Urothelium cell line (cell line): Measurements from ENCODE around the gene RXFP2.

Experiments used
- DNase-seq: peaks from one replicate; pipeline ENCODE4 v3.0.0; 2011; ENCODE audit warnings: low spot score, mixed read lengths
- FAIRE-seq: peaks from 2 replicates; lab custom pipeline; 2011; peaks lifted over from hg19 to GRCh38; lab: Jason Lieb, UNC

The RXFP2 gene

DNA sequence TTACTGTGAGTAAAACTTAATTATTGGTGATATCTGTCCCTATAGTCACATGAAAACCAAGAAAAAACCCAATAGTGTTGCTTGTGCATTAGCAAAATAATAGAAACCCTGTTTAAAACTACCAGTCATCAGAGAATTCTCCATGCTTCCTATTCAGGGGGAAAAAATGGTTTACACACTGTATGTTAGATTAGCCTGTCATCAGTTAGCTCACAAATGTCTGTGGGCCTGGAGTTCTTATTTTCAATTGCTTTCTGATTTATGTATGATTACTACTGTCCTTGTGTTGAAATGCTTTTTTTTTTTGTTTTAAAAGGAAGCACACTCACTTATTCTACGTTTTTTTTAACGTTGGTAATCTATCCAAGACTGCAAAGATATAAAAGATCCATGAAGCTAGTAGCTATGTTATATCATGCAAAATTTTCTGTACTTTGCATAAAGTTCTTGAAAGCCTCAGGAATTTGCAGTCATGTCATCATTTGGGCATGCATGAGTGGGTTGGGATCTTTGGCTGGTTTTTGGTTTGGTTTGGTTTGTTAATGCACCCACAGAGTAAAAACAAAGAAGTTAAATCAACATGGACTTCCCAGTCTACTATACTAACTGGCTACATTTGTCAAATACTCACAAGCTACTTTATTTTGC, 25.9 kb downstream of the RXFP2 start:
- FAIRE-seq (no peak), DNase-seq (no peak)

GRCh38 chr13:31767175-31767900, 28.0 kb downstream of the RXFP2 start:
- no peak for FAIRE-seq
- DNase-seq = peak; percentile 40

DNA sequence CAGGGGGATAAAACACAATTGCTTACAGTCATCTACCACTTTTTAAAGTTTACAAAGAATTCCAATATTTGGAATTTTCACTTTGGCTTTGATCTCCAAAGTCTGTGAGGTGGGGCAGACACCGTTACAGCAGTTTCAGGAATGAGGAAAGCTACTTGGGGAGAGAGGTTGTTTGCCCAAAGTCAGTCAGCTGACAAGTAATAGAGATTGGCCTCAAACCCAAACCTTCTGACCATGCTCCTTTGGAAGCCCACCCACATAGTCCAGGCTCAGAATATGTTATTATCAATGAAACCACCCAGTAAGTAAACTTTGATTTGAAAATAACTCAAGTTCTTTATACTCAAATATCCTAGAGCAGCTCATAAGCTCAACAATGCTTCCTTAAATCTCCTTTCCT, 29.0 kb downstream of the RXFP2 start:
- FAIRE-seq = no peak
- DNase-seq = no peak

GRCh38 chr13:31769575-31769974, 30.2 kb downstream of the RXFP2 start:
- FAIRE-seq (no peak), DNase-seq (no peak)

GRCh38 chr13:31772231-31772630, 32.9 kb downstream of the RXFP2 start:
- DNase-seq = no peak
- FAIRE-seq = no peak

GRCh38 chr13:31773538-31773937, 34.2 kb downstream of the RXFP2 start:
- FAIRE-seq = no peak
- no peak for DNase-seq

DNA sequence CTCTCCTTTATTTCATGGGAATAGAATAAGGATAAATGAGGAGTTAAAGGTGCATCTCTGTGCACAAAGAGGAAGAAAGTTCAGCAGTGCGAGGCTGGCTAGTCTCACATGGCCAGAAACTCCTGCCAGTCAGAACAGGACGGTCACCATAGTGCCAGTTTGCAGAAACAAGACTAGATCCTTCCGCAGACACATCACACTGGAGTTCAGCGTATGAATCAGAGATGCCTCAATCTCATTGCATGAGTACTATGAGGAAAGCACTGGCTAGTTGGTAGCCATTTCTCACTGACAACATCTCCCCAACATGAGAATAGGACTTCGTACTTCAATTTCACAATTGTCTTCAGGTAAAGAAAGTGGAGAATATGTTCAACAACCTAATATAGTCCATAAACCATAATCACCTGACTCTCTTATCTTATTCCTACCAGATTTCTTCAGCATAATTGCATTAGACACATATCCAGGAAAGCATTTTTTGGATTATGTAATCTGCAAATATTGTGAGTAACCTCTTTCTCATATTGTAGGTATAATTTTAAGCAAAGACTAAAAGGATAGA, 34.9 kb downstream of the RXFP2 start:
- FAIRE-seq (no peak), DNase-seq (no peak)

GRCh38 chr13:31775148-31775547, 35.8 kb downstream of the RXFP2 start:
- DNase-seq (no peak), FAIRE-seq (no peak)

DNA sequence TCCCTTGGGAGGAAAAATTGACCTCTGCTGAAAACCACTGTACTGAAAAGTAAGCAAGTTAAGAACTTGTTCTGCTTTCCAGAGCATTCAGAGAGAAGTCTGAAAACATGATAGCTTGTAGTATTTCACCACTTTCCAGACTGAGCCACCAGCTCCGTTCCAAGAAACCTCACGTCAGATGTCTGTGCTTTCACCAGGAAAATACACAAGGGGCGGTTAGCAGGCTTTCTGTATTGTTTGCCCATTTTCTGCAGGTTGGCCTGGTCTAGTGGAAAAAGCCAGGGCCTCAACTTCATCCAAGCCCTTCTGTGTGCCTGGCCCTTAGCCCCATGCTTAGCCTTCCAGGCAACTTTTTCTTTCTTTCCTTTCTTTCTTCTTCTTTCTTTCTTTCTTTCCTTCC, 36.4 kb downstream of the RXFP2 start:
- DNase-seq (no peak), FAIRE-seq (no peak)

DNA sequence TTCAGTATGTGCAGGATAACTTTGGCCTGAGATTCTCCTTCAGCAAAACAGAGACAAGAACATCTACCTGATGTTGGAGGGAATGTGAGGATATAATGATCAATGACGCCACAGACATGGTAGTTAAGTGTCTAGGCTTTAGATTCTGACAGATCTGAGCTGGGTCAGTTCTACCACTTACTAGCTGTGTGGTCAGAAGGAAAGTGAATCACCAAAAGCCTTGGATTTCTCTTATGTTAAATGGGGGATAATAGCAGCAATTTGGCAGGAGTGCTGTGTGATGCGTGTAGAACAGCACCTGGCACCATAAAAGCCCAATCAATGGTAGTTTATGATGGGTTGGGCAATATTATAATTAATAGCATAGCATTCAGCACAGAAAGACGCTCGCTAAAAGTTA, 41.7 kb downstream of the RXFP2 start:
- no peak for DNase-seq
- FAIRE-seq = no peak

DNA sequence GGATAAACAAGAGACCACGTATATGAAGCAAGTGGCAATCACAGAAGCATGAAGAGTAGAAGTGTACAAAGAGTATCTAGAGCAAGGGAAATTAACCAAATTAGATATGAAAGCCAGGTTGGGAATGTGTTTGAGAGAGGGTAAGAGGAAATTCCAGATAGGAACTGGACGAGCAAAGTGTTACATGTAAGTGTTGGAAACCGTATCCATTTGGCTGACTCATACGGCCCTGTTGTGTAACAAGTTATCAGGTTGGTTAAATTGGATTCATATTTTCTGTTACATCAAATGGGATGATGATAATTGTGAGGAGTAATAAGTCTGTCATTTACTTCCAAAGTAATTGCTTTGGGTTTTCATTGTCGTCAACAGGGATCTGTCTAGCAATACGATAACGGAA, 46.7 kb downstream of the RXFP2 start:
- DNase-seq (no peak), FAIRE-seq (no peak)

GRCh38 chr13:31790992-31791391, 51.7 kb downstream of the RXFP2 start:
- FAIRE-seq = no peak
- no peak for DNase-seq

- DNase-seq (no peak), FAIRE-seq (no peak)
Measured at GRCh38 chr13:31793246-31793645, 53.9 kb downstream of the RXFP2 start.

GRCh38 chr13:31794452-31794851, 55.1 kb downstream of the RXFP2 start:
- no peak for DNase-seq
- FAIRE-seq = no peak

DNA sequence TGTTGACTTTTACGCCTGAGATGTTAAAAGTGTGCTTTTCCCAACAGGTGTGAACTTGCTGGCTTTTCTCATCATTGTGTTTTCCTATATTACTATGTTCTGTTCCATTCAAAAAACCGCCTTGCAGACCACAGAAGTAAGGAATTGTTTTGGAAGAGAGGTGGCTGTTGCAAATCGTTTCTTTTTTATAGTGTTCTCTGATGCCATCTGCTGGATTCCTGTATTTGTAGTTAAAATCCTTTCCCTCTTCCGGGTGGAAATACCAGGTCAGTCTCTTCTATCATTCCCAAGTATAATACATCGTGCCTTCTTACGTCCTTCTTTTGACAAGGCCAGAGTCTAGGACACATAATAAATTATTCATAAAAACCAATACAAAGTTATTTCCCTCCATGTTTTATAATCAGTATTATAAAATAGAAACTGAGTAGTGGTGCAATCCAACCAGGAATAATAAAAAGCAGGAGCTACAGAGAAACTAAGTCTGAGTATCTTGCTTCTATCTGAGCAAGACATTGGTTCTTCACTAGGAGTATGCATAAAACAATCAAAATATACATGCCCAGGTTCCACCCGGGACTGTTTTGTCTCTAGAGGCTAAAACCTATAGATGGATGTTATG, 57.9 kb downstream of the RXFP2 start:
- FAIRE-seq = no peak

DNA sequence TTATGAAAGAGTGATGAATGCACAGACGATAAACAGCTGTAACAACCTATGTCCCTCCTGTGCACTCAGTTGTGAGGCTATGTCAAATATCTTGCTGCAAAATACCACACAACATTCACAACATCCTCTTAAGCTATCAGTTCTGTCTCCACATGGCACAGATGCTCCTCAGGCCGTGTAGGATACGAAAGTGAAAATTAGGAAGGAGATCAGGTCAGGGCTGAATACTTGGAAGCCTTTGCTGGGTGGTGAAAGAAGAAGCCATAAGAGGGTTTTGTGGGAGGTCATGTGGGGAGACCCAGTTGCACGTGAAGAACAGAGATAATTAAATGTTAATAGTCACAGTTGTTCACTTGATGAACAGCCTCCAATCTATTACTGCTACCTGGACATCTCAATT, 58.9 kb downstream of the RXFP2 start:
- DNase-seq (no peak), FAIRE-seq (no peak)

More for the DNA sequence above, 57.9 kb downstream of the RXFP2 start:
- DNase-seq = peak; percentile 26

DNA sequence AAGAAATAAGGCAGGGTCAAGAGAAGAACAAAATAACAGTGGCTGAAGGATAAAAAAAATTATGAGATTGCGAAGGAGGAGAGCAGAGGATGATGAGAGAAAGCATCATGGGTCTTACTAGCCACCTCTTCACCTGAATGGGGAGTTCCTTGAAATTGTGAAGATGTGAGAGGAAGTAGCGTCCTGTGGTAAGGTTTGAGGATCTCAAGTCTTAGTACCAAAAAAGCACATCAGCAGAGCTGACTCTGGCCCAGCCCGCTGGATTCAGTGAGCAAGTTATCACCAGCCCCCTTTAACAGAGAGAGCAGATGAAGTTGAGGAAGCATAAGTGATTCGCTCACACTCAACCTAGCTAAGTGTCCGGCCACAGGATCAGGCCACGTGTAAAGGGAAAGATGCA, 61.8 kb downstream of the RXFP2 start:
- FAIRE-seq (no peak), DNase-seq (no peak)

DNA sequence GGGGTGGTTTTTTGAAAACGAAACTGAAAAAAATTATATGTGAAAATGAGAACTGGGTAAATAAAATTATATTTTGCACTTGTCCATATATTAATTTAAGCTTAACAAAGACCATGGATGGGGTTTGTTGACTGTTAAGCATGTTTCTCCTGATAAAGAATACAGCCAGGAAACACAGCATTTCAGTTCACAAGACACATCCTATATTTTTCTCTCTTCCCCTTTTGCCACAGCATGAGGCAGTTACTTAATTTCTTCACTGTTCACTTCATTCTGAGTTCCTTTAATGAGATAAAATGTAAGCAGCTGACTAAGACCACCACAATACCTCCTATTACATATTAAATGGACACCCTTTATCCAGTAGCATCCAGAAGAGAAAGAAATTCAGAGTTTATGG, 64.0 kb downstream of the RXFP2 start:
- FAIRE-seq = no peak
- DNase-seq = no peak

DNA sequence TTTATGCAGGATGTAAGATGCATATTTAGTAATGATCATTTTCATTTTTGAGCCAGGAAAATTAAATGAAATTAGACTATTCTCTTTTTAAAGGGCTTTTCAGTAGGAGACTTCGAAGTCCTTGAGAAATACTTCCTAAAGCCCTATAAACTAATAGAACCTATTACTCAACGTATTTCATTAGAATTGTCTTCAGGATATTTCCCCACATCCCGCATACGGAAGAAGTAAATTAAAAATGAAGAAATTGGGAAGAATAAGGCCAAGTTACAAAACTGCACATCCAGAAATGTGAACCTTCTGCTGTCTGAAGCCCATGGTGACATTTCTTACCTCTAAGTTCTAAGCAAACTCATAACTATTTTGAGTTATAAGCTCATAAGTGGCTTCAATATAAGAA, 66.5 kb downstream of the RXFP2 start:
- FAIRE-seq (no peak), DNase-seq (no peak)

GRCh38 chr13:31807090-31807541, 67.8 kb downstream of the RXFP2 start:
- DNase-seq (no peak), FAIRE-seq (no peak)

DNA sequence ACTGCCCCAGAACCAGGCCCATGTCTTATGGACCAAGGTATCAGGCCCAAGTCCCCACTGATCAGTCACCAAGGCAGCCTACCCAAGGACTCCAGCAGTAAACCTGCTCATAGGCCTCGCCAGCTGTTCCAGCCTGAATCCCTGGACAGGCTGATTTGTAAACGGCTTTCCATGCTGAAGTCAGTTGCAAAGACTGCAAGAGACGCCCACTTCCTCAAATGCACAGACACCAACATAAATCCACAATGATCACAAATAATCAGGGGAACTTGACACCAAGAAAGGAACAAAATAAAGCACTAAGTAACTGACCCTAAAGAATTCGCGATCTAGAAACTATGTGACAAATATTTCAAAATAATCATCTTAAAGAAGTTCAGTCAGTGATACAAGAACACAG, 75.2 kb downstream of the RXFP2 start:
- DNase-seq (no peak), FAIRE-seq (no peak)
